Measurements from ENCODE around the gene KHDC1.

DNA sequence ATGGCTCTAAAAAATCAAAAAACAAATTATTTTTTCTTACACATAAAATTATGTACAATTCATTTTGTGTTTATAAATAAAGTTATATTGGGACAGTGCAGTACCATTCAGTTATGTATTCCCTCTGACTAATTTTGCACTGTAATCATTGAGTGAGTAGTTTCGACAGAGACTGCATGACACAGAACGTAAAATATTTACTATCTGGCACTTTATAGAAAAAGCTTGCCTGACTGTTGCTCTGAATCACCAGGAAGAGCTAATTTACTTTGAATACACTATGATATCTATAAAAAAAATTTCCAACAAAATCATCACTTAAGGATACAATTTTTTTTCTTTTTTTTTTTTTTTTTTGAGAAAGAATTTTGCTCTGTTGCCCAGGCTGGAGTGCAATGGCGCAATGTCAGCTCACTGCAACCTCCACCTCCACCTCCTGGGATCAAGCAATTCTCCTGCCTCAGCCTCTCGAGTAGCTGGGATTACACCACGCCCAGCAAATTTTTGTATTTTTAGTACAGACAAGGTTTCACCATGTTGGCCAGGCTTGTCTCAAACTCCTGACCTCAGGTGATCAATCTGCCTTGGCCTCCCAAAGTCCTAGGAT is 26.7 kb downstream of the KHDC1 start:
- TF ChIP-seq EZH2phosphoT487 (IDR thresholded peaks at IDR 0.05; ENCODE audit: low read length) (no peak), CTCF (IDR thresholded peaks at IDR 0.05; ENCODE audit: low read length) (no peak), EZH2 (optimal IDR thresholded peaks at IDR 0.05; ENCODE audit: low read depth, low read length) (no peak)
